IPS-11a (cell line): Measurements from ENCODE around the gene DNAH11.
"Not testable (repeated sequence)": the region's sequence is repeated elsewhere in the genome, so short reads cannot be mapped to it uniquely, and the experiment has no call there.

Experiments used
- H3K4me3 ChIP-seq: one replicate; pipeline ENCODE4 v1.5.1; 2013; ENCODE audit warnings: low read depth, low read length, control low read depth

The DNAH11 gene

DNA sequence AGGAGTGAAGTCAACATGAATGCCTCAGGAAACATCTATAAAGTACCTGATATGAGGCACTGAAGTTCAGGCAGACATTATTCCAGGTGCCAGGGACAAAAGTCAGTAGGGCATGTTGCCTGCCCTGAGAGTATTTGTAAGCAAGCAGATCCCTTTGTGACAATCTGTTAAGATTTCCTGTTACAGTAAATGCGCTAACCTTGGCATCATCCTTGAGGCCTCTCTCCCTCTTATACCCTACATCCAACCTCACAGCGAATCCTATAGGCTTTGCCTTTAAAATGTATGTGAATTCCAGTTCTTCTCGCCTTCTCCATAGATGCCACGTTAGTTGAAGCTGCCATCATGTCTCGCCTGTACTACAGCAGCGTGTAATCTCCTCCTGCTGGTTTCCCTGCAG, 165.3 kb downstream of the DNAH11 start:
- no peak overlapping the region for H3K4me3 ChIP-seq

DNA sequence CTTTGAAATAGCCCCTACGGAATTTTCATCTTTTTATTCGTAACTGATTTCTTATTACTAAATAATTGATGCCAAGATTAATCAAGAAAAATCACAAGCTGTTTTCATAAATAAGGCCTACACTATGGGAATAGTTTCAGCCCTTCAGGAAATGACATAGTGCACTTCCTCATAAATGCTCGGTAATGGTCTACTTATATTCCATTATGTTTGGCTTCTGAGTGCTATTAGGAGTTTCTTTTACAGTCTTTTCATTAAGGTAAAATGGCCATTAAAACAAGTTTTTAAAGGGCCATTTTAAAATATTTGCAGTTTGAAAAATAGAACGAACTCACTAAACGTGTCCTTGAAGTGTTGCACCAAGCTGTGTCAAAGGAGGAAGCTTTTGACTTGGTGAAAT, 174.5 kb downstream of the DNAH11 start:
- H3K4me3 ChIP-seq: no peak overlapping the region

DNA sequence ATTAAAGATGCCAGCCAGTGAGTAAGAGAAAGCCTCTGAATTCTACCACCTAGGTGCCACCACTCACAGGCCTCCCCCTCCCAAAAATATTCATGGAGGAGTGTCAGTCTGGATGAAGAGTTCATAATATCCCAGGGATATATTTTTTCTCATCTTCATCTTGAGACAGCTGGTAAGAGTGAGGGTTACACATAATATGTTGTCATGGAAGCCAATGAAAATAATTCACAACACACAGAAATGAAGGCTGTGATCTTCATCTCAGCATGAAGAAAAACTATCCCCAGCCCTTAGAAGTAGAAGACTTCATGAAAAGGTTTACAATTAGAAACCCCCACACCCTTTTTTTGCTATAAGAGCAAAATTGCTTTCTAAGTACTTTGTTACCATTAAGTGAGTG, 175.6 kb downstream of the DNAH11 start:
- no peak overlapping the region for H3K4me3 ChIP-seq

DNA sequence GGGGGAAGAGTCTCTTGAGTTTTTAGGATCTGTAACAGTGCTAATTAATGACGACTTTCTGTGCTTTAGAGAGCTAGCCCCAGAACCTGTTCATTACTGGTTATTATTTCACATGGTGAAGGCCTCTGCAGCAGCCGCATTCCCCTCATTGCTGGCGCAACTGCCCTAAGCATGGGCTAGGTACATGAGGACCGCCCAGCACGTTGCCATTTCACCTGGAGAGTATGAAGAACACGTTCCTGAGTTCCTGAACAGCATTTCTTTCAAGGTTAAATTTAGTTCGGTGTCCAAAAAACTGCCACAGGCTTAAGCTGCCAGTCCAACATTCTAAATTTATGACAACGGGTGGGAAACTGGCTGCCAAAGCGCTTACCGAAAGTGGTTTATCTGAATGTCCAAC, 177.0 kb downstream of the DNAH11 start:
- H3K4me3 ChIP-seq: no peak overlapping the region

DNA sequence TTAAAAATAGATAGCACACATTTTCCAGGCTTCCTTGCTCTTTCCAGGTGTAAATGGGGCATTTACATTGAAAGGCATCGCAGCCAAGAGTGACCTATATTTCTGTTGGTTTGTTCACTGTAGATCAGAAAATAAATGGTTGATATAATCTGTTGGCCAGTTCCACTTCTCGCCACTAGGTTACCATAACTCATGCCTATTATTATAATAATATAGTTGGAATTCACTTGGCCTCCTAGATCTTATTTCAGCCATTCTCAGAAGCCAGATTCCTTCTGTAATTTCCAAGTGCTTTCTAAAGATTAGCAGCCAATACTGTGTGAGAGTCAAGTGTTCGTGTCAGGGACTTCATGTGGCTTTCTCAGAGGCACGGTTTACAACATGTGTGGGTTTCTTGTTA, 179.5 kb downstream of the DNAH11 start:
- no peak overlapping the region for H3K4me3 ChIP-seq

DNA sequence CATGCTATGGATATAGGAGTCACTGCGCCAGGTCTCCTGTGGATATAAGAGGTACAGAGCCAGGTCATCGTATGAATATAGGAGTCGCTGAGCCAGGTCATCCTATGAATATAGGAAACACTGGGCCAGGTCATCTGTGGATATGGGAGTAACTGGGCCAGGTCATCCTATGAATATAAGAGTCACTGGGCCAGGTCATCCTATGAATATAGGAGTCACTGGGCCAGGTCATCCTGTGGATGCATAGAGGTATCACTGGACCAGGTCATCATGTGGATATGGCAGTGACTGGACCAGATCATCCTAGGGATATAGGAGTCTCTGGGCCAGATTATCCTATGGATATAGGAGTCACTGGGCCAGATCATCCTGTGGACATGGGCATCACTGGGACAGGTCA, 181.7 kb downstream of the DNAH11 start:
- H3K4me3 ChIP-seq: no peak overlapping the region

DNA sequence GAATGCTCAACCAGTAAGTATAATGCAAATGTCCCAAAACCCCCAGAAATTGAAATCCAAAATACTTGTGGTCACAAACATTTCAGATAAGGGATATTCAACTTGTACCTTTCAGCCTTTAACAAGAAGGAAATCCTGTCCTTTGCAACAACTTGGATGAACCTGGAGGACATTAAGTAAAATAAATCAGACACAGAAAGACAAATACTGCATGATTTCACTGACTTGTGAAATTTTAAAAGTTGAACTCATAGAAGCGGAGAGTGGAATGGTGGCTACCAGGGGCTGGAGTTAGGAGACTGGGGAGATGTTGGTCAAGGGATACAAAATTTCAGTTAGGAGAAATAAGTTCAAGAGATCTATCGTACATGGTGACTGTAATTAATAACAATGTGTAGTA, 187.6 kb downstream of the DNAH11 start:
- H3K4me3 ChIP-seq: no peak overlapping the region

DNA sequence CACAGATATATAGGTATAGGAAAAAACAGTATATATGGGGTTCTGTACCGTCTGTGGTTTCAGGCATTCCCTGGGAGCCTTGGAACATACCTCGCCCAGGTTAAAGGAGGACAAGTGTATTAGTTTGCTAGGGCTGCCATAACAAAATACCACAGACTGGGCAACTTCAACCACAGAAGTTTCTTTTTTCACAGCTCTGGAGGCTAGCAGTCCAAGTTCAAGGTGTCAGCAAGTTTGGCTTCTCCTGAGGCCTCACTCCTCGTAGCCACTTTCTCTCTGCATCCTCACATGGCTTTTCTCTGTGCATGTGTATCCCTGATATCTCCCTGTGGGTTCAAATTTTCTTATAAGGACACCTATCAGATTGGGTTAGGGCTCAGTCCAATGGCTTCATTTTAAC, 189.1 kb downstream of the DNAH11 start:
- no peak overlapping the region for H3K4me3 ChIP-seq

DNA sequence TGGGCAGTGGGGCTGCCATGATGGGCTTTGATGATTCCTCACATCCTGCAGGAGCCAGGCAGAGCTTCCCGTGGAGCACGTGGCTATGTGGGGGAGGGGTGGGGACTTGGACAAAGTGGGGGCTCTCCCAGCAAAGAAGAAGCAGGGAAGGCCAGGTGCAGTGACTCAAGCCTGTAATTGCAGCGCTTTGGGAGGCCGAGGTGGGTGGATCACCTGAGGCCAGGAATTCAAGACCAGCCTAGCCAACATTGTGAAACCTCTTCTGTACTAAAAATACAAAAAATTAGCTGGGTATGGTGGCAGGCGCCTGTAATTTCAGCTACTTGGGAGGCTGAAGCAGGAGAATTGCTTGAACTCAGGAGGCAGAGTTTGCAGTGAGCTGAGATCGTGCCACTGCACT, 190.1 kb downstream of the DNAH11 start:
- H3K4me3 ChIP-seq: not testable (repeated sequence)

DNA sequence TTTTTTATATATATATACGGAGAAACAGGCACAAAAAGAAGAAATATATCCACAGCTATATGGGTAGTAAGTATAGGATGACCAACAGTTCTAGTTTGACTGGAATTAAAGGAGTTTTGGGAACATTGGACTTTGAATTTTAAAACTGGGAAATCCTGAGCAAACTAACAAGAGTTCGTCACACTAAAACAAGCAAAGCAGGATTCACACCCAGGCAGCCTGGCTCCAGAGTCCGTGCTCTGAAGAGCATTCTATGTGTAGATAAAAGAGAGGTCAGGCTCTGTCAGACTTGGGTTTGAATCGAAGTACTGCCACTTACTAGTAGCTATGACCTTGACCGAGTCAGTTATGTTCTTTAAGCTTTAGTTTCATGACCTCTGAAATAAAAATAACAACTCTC, 191.0 kb downstream of the DNAH11 start:
- no peak overlapping the region for H3K4me3 ChIP-seq

DNA sequence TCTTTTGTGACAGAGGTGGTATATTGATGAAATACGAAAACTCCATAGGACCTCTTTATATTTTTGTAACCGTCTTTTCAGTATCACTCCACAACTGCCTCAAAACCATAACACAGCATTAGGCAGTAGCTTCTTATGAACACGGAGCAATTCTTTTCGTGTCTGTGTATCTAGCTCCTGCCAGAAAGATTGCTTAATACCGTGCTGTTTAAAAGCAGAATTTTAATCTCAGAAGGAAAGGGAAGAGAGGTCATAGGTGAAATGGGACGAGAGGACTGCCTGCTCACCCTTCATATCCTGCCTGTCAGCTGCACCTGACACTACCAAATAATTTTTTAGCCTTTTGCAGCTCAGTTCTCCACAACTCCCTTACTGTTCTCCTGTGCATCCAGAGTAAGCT, 200.7 kb downstream of the DNAH11 start:
- no peak overlapping the region for H3K4me3 ChIP-seq

DNA sequence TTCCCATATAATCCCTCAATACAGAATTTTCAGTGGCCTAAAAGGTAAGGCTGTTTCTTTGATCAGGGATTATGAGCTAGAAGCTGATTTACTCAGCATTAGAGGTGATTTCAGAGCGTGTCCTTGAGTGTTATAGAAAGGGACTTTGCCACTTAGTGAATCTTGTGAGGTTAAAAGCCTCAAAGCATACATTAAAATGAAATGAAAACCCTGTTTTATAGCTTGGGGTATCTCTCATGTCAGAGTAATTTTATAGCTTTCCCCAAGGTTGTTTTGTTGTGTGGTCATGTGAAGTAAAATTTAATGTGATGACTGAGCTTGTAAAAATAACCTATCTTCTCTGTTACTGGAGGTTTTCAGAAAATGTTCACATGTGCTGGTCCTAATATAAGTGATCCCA, 204.1 kb downstream of the DNAH11 start:
- H3K4me3 ChIP-seq: no peak overlapping the region

DNA sequence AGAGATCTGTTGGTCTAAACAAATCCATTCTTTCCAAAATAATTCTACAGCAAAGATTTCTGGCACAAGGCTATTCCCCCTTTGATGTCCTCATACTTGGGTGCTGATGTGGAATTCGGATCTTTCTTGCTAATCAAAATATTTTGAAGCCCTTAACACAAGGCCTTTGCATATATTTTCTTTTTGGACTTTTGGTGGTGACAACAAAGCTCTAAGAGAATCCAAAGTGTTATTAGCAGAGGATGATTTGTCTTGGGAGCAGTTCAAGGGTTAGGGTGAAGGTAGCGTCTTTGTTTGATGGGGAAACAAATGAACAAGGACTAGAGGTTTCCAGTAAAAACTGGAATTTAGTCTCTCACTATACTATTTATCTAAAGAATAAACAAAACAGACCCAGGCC, 205.0 kb downstream of the DNAH11 start:
- H3K4me3 ChIP-seq: no peak overlapping the region

DNA sequence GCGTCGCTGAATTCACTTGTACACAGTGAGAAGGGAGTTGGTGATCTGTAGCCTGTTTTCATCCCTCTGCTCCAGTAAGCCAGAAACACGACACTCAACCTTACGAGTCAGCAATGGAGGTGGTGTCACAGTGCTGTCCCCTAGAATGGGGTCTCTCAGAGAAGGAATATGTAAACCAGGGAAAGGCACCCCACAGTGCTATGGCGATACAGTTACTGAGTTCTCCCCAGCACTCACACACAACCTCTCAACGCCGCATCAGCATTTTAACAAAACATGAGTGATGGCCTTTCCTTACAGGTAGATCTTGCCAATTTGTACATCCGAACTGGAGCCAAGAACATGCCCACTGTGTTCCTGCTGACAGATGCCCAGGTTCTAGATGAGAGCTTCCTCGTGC, 206.5 kb downstream of the DNAH11 start:
- H3K4me3 ChIP-seq: no peak overlapping the region

DNA sequence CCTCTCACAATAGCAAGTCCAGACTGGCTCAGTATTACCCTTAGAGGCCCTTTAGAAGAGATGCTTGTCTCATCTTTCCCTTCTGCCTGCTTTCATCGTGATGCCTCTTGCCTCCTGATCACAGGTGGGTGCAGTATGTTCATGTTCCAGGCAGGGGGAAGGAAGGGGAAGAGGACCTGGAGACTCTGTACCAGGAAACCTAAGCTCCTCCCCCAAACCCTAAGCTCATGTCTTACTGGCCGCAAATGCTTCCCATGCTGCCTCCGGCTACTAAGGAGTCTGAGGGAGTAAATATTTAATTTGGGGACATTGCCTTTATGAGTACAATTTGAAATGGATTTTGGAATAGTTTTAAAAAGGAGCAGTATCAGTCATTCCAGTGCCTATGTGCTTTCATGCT, 210.2 kb downstream of the DNAH11 start:
- no peak overlapping the region for H3K4me3 ChIP-seq

DNA sequence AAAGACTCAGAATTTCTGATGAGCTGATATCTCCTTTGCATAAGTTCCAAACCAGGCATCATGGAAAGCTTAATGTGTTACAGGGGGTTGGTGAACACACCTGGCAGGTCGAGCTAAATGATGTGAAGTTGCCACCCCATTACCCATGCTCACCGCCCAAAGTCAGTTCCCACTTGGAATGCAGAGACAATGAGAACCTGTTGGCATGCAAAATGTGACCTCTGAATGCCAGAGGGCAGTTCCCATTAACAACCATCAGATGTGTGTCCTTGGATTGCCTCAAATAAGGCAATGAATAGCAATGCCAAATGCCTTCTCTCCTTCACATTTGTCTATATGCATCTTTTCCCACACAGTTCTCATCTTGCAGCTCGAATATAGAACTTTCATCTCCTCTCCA, 212.1 kb downstream of the DNAH11 start:
- H3K4me3 ChIP-seq: no peak overlapping the region

DNA sequence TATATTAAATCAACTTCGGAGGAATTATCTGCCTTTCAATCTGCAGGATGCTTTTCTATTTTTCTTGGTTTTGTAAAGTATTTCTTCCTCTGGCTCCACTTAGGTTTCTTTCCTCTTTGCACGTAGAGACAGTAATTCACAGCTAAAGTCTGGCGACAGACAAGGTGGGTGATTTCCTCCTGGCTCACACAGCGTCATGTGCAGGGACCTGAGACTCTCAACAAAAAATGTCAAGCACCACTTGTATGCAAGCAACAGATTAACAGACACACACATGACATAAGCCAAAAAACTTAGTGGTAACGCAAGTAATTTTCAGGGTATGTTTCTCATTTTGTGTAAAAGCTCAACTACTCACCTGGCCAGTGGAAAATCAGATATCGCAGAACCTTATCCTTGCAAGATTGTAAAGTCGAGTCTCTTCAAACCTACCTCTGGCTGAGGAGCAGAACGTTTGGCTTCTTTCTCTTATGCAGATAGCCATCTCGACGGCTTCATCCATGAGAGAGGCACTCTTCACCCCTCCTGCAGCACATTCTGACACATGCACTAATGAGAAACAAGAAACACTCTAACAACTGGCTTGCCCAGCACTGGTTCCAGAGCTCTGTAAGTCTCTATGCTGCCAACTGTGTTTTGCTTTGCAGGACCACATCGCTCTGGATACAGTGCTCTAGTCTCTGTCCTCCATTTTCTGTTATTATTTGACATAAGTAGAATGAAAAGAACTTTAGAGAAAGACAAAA, 214.9 kb downstream of the DNAH11 start:
- H3K4me3 ChIP-seq: no peak overlapping the region

DNA sequence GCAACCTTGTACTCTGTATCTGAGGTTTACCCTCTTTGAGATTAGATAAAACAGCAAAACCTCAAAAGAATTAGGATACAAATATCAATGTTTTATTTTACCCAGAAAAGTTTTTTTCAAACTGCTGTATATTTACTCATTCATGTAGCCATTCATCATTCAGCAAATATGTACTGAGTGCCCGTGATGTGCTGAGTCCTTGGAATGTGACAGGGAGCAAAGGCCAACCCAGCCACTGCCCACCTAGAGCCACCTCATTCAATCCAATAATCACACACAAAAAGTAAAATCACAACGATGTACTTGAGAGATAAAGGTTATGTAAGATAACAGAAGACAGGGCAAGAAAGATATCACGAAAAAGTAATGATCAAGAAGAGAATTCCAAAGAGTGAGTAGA, 215.4 kb downstream of the DNAH11 start:
- no peak overlapping the region for H3K4me3 ChIP-seq

DNA sequence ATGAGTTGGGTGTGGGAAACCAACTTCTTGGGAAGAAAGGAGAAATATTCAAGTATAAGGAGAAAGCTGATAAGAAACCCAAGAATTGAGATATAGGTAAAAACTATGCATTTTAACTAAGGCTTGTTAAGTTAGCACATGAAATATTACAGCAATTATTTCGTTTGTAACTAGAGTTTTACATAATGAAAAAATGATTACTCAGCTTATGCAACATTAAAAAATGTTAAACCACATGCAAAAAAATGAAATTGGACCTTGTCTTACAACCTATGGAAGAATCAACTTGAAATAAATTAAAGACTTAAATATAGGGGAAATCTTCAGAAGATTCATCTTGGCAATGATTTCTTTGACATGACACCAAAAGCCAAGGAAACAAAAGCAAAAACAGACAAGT, 219.6 kb downstream of the DNAH11 start:
- H3K4me3 ChIP-seq: no peak overlapping the region

DNA sequence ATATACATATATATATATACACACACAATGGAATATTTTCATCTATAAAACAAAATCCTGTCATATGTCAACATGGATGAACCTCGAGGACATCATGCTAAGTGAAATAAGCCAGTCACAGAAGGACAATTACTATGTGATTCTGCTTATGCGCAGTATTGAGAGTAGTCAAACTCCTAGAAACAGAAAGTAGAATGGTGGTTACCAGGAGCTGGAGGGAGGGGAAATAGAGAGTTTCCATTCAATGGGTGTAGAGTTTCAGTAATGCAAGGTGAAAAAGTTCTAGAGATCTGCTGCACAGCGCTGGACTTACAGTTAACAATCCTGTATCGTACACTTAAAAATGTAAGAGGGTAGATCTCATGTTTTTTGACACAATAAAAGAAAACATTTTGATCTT, 221.0 kb downstream of the DNAH11 start:
- H3K4me3 ChIP-seq: no peak overlapping the region

DNA sequence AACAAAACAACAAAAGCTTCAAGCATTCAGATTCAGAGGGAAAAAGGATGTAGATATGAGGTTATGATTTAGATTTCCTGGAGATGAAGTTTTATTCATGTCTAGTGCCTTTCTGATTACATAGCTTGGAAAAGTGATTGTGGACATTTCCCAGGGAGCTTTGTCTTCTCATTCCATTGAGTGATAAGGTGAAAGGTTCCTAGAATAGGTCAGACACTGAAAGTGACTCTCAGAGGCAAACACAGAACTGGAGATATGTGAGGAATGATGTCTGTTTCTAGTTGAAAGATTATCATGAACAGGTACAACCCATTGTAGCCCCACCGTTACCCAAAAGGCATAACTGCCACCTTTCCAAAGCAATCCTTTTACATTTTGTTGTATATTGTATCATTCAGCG, 223.4 kb downstream of the DNAH11 start:
- H3K4me3 ChIP-seq: no peak overlapping the region

DNA sequence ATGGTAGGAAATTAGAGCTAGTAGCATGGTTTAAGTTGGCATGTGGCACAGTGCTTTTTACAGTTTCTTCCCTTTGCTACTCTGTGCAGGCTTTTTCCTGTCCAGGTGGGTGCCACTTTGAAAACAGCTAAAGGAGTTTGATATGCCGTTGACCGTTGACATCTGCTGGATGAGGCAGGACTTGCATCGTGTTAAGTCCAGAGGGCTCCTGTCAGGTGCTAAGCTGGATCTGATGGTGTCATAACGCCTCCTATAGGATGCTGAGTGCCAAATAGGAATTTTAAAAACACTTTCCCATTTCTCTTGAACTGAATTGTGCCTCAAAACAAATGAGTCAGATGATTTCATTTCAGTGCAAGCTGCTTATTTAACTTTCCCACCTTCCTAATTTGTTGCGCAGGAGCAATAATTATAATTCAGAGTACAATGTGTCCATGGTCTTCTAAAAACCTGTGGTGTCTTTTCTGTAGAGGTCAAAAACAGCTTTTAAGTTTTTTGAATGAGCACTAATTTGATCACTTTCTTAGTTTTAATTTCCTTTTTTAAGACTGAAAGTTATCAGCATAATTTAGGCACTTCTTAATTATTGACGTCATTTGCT, 224.6 kb downstream of the DNAH11 start:
- H3K4me3 ChIP-seq: no peak overlapping the region

DNA sequence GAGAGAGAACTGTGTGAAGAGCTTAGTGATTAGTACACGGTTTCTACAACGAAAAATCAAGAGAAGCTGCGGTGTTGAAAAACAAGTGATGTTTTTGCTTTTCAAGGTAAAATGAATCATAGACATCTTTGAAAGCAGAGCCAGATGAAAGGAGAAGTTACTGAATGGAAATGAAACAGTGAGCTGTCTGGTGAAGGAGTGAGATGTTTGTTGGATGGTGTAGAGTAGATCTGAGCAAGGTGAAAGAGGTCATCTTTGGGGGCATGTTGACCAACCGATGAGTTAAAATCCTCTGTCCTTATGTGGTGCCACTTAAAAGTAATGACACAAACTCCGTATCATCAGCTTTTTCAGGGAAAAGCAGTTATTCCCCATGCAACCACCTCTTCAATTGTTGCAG, 225.4 kb downstream of the DNAH11 start:
- no peak overlapping the region for H3K4me3 ChIP-seq
